Body of pancreas (tissue), 4 donors: ENCODE data around the gene PLEK2.

Experiments used
- CTCF ChIP-seq, 7 experiments: fragments of 450-650 bp in 4 of 7; fragments of 200-600 bp in 3 of 7; sonication (generic) in 3 of 7; IDR thresholded peaks; one replicate each; pipeline ENCODE4 v1.5.1; 2016 to 2019; ENCODE audit warnings: antibody characterized with exemption in 7 of 7
- POLR2A ChIP-seq, 3 donors: fragments of 450-650 bp; IDR thresholded peaks; one replicate each; pipeline ENCODE4 v1.6.1; 2016; ENCODE audit warnings: antibody characterized with exemption in 3 of 3, mild to moderate bottlenecking in 2 of 3

DNA sequence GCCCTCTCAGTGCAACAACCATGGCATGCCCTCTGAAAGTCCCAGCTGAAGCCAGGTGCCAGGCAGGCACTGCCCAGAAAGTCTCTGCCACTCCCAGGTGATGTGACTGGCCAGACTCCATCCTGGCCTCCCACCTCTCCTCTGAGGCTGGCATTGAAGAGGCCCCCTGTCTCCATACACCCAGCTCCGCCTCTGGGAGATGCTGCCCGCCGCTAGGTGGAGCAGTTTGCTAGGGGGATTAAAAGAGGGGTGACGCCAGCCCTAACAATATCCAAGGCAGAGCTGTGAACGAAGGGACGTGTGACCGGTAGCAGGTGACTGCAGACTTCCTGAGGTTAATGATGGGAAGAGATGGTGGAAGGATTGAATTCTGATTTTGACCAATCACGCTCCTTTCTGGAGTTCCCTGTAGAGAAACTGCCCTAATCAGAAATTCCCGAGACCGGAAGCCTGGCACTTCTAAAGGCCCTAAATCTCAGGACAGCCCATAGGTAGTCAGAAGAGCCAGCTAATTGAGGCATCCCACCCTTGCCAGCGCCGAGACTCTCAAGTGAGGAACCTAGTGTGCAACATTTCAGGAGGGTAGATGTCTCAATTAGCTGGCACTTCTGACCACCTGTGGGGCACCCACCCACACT lies 8.3 kb upstream of the PLEK2 start:
- TF ChIP-seq POLR2A (IDR thresholded peaks at IDR 0.05) (no peak), CTCF (IDR thresholded peaks at IDR 0.05) (peak in 6 of 7 experiments; percentile 18 to 45 (median 37))
